ENCODE results near the gene IL18R1.
"Not testable (repeated sequence)": the region's sequence is repeated elsewhere in the genome, so short reads cannot be mapped to it uniquely, and the experiment has no call there.

The IL18R1 gene

GRCh38 chr2:102355526-102356380 is at the start of gene IL18R1:
Gene IL18R1 (plus strand): TSS chr2:102355796. CDS start chr2:102362661, 6,865 bp downstream.
- peak; percentile 66 to 74 for DNase-seq

- DNase-seq, result no peak
Observed at GRCh38 chr2:102306125-102306524, 49.5 kb upstream of the IL18R1 start.

GRCh38 chr2:102310964-102311640 is 44.5 kb upstream of the IL18R1 start, which contains the start of gene IL1RL1:
Gene IL1RL1 (plus strand): TSS chr2:102311563. CDS start chr2:102338265, 26,702 bp downstream.
- no peak for DNase-seq

GRCh38 chr2:102313025-102313424 is 42.6 kb upstream of the IL18R1 start:
- no peak for DNase-seq

GRCh38 chr2:102313471-102313870 is 42.1 kb upstream of the IL18R1 start:
- DNase-seq, result no peak

GRCh38 chr2:102313950-102314349 is 41.6 kb upstream of the IL18R1 start:
- no peak for DNase-seq

- no peak for DNase-seq
Observed at GRCh38 chr2:102315921-102316320, 39.7 kb upstream of the IL18R1 start.

- no peak for DNase-seq
Observed at GRCh38 chr2:102317715-102318114, 37.9 kb upstream of the IL18R1 start.

GRCh38 chr2:102318437-102318836 is 37.2 kb upstream of the IL18R1 start:
- DNase-seq, result no peak

GRCh38 chr2:102321941-102322719 is 33.5 kb upstream of the IL18R1 start:
- DNase-seq, result no peak

- not testable (repeated sequence) for DNase-seq
Observed at GRCh38 chr2:102324914-102325313, 30.7 kb upstream of the IL18R1 start.

- DNase-seq, result no peak
Observed at GRCh38 chr2:102331311-102331980, 24.1 kb upstream of the IL18R1 start.

- DNase-seq, result no peak
Observed at GRCh38 chr2:102334486-102334885, 21.1 kb upstream of the IL18R1 start.

GRCh38 chr2:102335871-102336366 is 19.7 kb upstream of the IL18R1 start:
- DNase-seq, result no peak

- DNase-seq, result no peak
Observed at GRCh38 chr2:102336502-102336945, 19.1 kb upstream of the IL18R1 start.

GRCh38 chr2:102337012-102337411 is 18.6 kb upstream of the IL18R1 start:
- no peak for DNase-seq

- DNase-seq, result no peak
Observed at GRCh38 chr2:102337481-102338386, 17.9 kb upstream of the IL18R1 start.

GRCh38 chr2:102340778-102341177 is 14.8 kb upstream of the IL18R1 start:
- no peak for DNase-seq

- DNase-seq, result no peak
Observed at GRCh38 chr2:102342888-102343287, 12.7 kb upstream of the IL18R1 start.

GRCh38 chr2:102344397-102344796 is 11.2 kb upstream of the IL18R1 start:
- DNase-seq, result no peak

- DNase-seq, result no peak
Observed at GRCh38 chr2:102345329-102345920, 10.2 kb upstream of the IL18R1 start.

Measured in stimulated activated CD4-positive, alpha-beta T cell treated with anti-CD3 and anti-CD28 coated beads, Interleukin-2, amount 100 ng/mL, for 48 hours (primary cell).